HepG2 (cell line): ENCODE results near the gene ATN1. TPM values are rescaled to one million over a fixed set of nuclear protein-coding genes. Genes with fewer than 3 reads are reported as not detected.

Source experiments
- AKNA ChIP-seq: sonication (generic); formaldehyde crosslinking; IDR thresholded peaks from 2 replicates; pipeline ENCODE4 v1.4.0; 2020; ENCODE audit warnings: missing genetic modification reagents, borderline replicate concordance
- CENPX ChIP-seq: sonication (generic); formaldehyde crosslinking; IDR thresholded peaks from 2 replicates; pipeline ENCODE4 v1.9.0; 2021; ENCODE audit warnings: mild to moderate bottlenecking, missing genetic modification reagents, moderate library complexity
- ELF3 ChIP-seq: IDR thresholded peaks from 2 replicates; pipeline ENCODE4 v1.6.1; 2016; ENCODE audit warnings: missing genetic modification reagents, missing compliant biosample characterization
- IKZF5 ChIP-seq: IDR thresholded peaks from 2 replicates; pipeline ENCODE4 v1.6.1; 2018; ENCODE audit warnings: missing genetic modification reagents, mild to moderate bottlenecking, missing compliant biosample characterization
- KLF6 ChIP-seq: IDR thresholded peaks from 2 replicates; pipeline ENCODE4 v1.8.0; 2016; ENCODE audit warnings: missing biosample characterization, missing genetic modification reagents
- PAXIP1 ChIP-seq: sonication (generic); formaldehyde crosslinking; conservative IDR thresholded peaks from 2 replicates; pipeline ENCODE4 v1.4.0; 2020; ENCODE audit warnings: mild to moderate bottlenecking, missing genetic modification reagents, moderate library complexity
- SOX6 ChIP-seq, 2 experiments: fragments of 450-650 bp in 1 of 2; sonication (generic) in 1 of 2; formaldehyde crosslinking in 1 of 2; IDR thresholded peaks; 2 replicates each; pipeline versions ENCODE4 v1.4.0 to v1.6.1; 2017 to 2020; ENCODE audit warnings: antibody characterized with exemption in 1 of 2, mild to moderate bottlenecking in 1 of 2, missing genetic modification reagents in 1 of 2
- XBP1 ChIP-seq: sonication (generic); formaldehyde crosslinking; IDR thresholded peaks from 2 replicates; pipeline ENCODE4 v1.5.0; 2020; ENCODE audit warnings: missing genetic modification reagents
- YEATS4 ChIP-seq: sonication (generic); formaldehyde crosslinking; IDR thresholded peaks from 2 replicates; pipeline ENCODE4 v1.4.0; 2020; ENCODE audit warnings: missing genetic modification reagents, borderline replicate concordance
- ZNF362 ChIP-seq: sonication (generic); formaldehyde crosslinking; IDR thresholded peaks from 2 replicates; pipeline ENCODE4 v1.4.0; 2020; ENCODE audit warnings: missing genetic modification reagents, mild to moderate bottlenecking, borderline replicate concordance
- ZNF382 ChIP-seq: sonication (generic); formaldehyde crosslinking; IDR thresholded peaks from 2 replicates; pipeline ENCODE4 v1.5.0; 2020; ENCODE audit warnings: missing genetic modification reagents, mild to moderate bottlenecking, borderline replicate concordance
- ZNF468 ChIP-seq: sonication (generic); formaldehyde crosslinking; IDR thresholded peaks from 2 replicates; pipeline ENCODE4 v1.8.0; 2022; ENCODE audit warnings: mild to moderate bottlenecking, moderate library complexity, missing genetic modification reagents
- ZNF549 ChIP-seq: sonication (generic); formaldehyde crosslinking; IDR thresholded peaks from 2 replicates; pipeline ENCODE4 v1.5.0; 2020; ENCODE audit warnings: missing genetic modification reagents
- ZNF766 ChIP-seq: sonication (generic); formaldehyde crosslinking; IDR thresholded peaks from 2 replicates; pipeline ENCODE4 v1.5.0; 2020; ENCODE audit warnings: missing genetic modification reagents, borderline replicate concordance
- ZNF772 ChIP-seq: sonication (generic); formaldehyde crosslinking; IDR thresholded peaks from 2 replicates; pipeline ENCODE4 v1.5.0; 2020; ENCODE audit warnings: mild to moderate bottlenecking, missing genetic modification reagents
- ZNF773 ChIP-seq: sonication (generic); formaldehyde crosslinking; IDR thresholded peaks from 2 replicates; pipeline ENCODE4 v1.4.0; 2020; ENCODE audit warnings: missing genetic modification reagents, borderline replicate concordance
- polyA plus RNA-seq, 8 experiments: library from polyadenylated mRNA; depleted of rRNA in 3 of 8; stranded (reverse) in 7 of 8; unstranded in 1 of 8; fragments of >200 nt; fragmentation: Illumina TruSeq in 4 of 8; extraction: Trizol in 4 of 8; gene quantifications; 2 replicates each; pipeline versions ENCODE4 v1.2.1 to v1.2.3, GENCODE V29; 2011 to 2016; ENCODE audit warnings: low read depth in 4 of 8, missing spikeins in 1 of 8, mixed read lengths in 1 of 8; ENCODE audit not compliant: insufficient read depth in 1 of 8
- total RNA-seq, 5 experiments: library from RNA; depleted of rRNA; stranded (reverse); fragments of >200 nt; fragmentation: Illumina TruSeq; extraction: Trizol; gene quantifications; 2 replicates each; pipeline ENCODE4 v1.2.3, GENCODE V29; 2016; ENCODE audit warnings: low read depth in 1 of 5

The ATN1 gene
- total and polyA plus RNA-seq, 2 of the 13 experiments (the other 11 are each of a cell fraction or from before 2014, with no cell fraction given), result 2.1 to 8.6 TPM

- TF ChIP-seq ZNF362, result no peak
- no peak; the same call in 1 of the 2 replicates for TF ChIP-seq YEATS4 (CRISPR knock-in tag)
- TF ChIP-seq ZNF382 (CRISPR knock-in tag), result no peak
- 0 out of 2 replicates have a peak, but pooled peaks have one; percentile 33 for TF ChIP-seq ELF3 (CRISPR knock-in tag)
- no peak for TF ChIP-seq ZNF549
- no peak for TF ChIP-seq XBP1 (CRISPR knock-in tag)
- TF ChIP-seq IKZF5 (CRISPR knock-in tag), result no peak
- no peak for TF ChIP-seq ZNF773
- no peak for TF ChIP-seq KLF6
- no peak for TF ChIP-seq ZNF766 (CRISPR knock-in tag)
- no peak for TF ChIP-seq CENPX
- no peak for TF ChIP-seq ZNF468
- TF ChIP-seq ZNF772 (CRISPR knock-in tag), result no peak
- no peak for TF ChIP-seq SOX6 (IDR thresholded peaks at IDR 0.05)
- peak; percentile 20; the same call in 1 of the 2 replicates for TF ChIP-seq SOX6 (CRISPR knock-in tag; IDR thresholded peaks at IDR 0.05)
- TF ChIP-seq AKNA (CRISPR knock-in tag), result no peak
- peak; percentile 29; the same call in 1 of the 2 replicates for TF ChIP-seq PAXIP1 (CRISPR knock-in tag)
These were observed 27.8 kb upstream of the ATN1 start (continued) for GRCh38 chr12:6899837-6900519.
